ENCODE measurements around the gene HID1. TPM values are rescaled to one million over a fixed set of nuclear protein-coding genes. Genes with fewer than 3 reads are reported as not detected.

HID1 gene
- total and polyA plus RNA-seq, 2 experiments from 2014 or later = 8.7 to 10.9 TPM

DNA sequence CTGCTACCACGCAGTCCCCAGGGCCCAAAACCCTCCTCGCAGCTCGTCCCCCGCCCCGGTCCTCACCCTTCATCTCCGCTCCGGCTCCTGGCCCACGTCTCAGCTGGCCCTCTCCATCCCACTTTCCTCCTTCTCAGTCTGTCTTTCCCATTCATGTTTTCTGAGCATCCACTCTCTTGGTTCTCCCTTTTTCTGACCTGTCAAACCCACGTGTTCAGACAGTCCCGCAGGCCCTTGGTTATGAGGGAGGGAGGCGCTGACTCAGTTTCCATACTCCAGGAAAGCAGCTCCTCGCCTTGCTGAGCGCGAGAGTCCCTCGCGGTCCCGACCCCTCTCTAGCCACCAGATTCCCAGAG is 392 bp upstream of the HID1 start:
- Histone ChIP-seq H3F3A (replicated peaks; ENCODE audit: low read depth) (no peaks in the 10 kb centered on the region), H3K36me3 (ENCODE audit: insufficient read depth) (no peaks in the 10 kb centered on the region), H3K9me2 (ENCODE audit: insufficient read depth) (no peaks in the 10 kb centered on the region), H3K4me2 (peak overlapping the region; percentile 90), H3K4me3 (peak overlapping the region; percentile 75), H2AFZ (peak overlapping the region; percentile 93), H3K27ac (ENCODE audit: low read depth) (no peak overlapping the region), H3K4me1 (ENCODE audit: insufficient read depth) (peaks cover 8% of the 10 kb centered on the region; the same call in 1 of the 2 replicates), H4K20me1 (replicated peaks; ENCODE audit: insufficient read depth) (no peaks in the 10 kb centered on the region), H3K79me2 (replicated peaks; ENCODE audit: insufficient read depth) (no peaks in the 10 kb centered on the region), H3K27me3 (ENCODE audit: insufficient read depth) (peaks cover 53% of the 10 kb centered on the region)
- peaks cover 52% of the 10 kb centered on the region for H3K27me3 Mint-ChIP-seq (ENCODE audit: insufficient read depth, low read depth, poor library complexity)
- peaks cover 11% of the 10 kb centered on the region for H3K4me1 Mint-ChIP-seq
- DNase-seq (ENCODE audit: low spot score) (no peak), ATAC-seq (no peak)
- no peak overlapping the region for H3K27ac Mint-ChIP-seq
- TF ChIP-seq POLR2AphosphoS5 (IDR thresholded peaks at IDR 0.05; ENCODE audit: low read depth) = no peak
- peak; percentile 64 for TF ChIP-seq EZH2 (IDR thresholded peaks at IDR 0.05; ENCODE audit: low read depth, unreplicated experiment)
- H3K36me3 Mint-ChIP-seq (ENCODE audit: low read depth) = no peaks in the 10 kb centered on the region; the same call in 2 of the 3 replicates
- no peaks in the 10 kb centered on the region for H3K9me3 Mint-ChIP-seq
- H3K4me3 Mint-ChIP-seq = peak overlapping the region; percentile 73

DNA sequence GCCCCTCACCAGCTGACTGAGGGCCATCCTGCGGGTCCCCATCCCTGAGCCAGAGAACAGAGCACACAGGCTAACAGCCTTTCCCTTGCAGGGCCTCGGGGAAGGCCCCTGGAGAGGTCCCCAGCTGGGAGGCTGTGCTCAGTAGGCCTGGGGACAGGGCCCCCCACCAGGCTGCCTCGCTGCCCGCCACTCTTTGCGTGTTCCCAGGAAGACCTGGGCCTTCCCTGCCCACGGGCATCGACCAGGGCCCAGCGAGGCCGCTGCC is 785 bp downstream of the HID1 start:
- Mint-ChIP-seq H3K27ac (no peak overlapping the region), H3K36me3 (ENCODE audit: low read depth) (no peaks in the 10 kb centered on the region; the same call in 2 of the 3 replicates), H3K4me1 (peaks cover 11% of the 10 kb centered on the region), H3K27me3 (ENCODE audit: insufficient read depth, low read depth, poor library complexity) (peaks cover 52% of the 10 kb centered on the region), H3K9me3 (no peaks in the 10 kb centered on the region), H3K4me3 (peak overlapping the region; percentile 73; the same call in 2 of the 3 replicates)
- H3K27me3 ChIP-seq (ENCODE audit: insufficient read depth) = peaks cover 53% of the 10 kb centered on the region
- ATAC-seq = peak; percentile 14
- TF ChIP-seq, protein P1, sequence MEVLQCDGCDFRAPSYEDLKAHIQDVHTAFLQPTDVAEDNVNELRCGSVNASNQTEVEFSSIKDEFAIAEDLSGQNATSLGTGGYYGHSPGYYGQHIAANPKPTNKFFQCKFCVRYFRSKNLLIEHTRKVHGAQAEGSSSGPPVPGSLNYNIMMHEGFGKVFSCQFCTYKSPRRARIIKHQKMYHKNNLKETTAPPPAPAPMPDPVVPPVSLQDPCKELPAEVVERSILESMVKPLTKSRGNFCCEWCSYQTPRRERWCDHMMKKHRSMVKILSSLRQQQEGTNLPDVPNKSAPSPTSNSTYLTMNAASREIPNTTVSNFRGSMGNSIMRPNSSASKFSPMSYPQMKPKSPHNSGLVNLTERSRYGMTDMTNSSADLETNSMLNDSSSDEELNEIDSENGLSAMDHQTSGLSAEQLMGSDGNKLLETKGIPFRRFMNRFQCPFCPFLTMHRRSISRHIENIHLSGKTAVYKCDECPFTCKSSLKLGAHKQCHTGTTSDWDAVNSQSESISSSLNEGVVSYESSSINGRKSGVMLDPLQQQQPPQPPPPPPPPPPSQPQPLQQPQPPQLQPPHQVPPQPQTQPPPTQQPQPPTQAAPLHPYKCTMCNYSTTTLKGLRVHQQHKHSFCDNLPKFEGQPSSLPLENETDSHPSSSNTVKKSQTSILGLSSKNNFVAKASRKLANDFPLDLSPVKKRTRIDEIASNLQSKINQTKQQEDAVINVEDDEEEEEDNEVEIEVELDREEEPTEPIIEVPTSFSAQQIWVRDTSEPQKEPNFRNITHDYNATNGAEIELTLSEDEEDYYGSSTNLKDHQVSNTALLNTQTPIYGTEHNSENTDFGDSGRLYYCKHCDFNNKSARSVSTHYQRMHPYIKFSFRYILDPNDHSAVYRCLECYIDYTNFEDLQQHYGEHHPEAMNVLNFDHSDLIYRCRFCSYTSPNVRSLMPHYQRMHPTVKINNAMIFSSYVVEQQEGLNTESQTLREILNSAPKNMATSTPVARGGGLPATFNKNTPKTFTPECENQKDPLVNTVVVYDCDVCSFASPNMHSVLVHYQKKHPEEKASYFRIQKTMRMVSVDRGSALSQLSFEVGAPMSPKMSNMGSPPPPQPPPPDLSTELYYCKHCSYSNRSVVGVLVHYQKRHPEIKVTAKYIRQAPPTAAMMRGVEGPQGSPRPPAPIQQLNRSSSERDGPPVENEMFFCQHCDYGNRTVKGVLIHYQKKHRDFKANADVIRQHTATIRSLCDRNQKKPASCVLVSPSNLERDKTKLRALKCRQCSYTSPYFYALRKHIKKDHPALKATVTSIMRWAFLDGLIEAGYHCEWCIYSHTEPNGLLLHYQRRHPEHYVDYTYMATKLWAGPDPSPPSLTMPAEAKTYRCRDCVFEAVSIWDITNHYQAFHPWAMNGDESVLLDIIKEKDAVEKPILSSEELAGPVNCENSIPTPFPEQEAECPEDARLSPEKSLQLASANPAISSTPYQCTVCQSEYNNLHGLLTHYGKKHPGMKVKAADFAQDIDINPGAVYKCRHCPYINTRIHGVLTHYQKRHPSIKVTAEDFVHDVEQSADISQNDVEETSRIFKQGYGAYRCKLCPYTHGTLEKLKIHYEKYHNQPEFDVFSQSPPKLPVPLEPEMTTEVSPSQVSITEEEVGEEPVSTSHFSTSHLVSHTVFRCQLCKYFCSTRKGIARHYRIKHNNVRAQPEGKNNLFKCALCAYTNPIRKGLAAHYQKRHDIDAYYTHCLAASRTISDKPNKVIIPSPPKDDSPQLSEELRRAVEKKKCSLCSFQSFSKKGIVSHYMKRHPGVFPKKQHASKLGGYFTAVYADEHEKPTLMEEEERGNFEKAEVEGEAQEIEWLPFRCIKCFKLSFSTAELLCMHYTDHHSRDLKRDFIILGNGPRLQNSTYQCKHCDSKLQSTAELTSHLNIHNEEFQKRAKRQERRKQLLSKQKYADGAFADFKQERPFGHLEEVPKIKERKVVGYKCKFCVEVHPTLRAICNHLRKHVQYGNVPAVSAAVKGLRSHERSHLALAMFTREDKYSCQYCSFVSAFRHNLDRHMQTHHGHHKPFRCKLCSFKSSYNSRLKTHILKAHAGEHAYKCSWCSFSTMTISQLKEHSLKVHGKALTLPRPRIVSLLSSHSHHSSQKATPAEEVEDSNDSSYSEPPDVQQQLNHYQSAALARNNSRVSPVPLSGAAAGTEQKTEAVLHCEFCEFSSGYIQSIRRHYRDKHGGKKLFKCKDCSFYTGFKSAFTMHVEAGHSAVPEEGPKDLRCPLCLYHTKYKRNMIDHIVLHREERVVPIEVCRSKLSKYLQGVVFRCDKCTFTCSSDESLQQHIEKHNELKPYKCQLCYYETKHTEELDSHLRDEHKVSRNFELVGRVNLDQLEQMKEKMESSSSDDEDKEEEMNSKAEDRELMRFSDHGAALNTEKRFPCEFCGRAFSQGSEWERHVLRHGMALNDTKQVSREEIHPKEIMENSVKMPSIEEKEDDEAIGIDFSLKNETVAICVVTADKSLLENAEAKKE (CRISPR knock-in tag; IDR thresholded peaks at IDR 0.05) = no peak
- no peak for TF ChIP-seq JUNB (IDR thresholded peaks at IDR 0.05; ENCODE audit: unreplicated experiment)
- no peak for TF ChIP-seq EZH2phosphoT487 (IDR thresholded peaks at IDR 0.05; ENCODE audit: unreplicated experiment)
- TF ChIP-seq EZH2 (IDR thresholded peaks at IDR 0.05; ENCODE audit: low read depth, unreplicated experiment) = no peak
- TF ChIP-seq, protein P2, sequence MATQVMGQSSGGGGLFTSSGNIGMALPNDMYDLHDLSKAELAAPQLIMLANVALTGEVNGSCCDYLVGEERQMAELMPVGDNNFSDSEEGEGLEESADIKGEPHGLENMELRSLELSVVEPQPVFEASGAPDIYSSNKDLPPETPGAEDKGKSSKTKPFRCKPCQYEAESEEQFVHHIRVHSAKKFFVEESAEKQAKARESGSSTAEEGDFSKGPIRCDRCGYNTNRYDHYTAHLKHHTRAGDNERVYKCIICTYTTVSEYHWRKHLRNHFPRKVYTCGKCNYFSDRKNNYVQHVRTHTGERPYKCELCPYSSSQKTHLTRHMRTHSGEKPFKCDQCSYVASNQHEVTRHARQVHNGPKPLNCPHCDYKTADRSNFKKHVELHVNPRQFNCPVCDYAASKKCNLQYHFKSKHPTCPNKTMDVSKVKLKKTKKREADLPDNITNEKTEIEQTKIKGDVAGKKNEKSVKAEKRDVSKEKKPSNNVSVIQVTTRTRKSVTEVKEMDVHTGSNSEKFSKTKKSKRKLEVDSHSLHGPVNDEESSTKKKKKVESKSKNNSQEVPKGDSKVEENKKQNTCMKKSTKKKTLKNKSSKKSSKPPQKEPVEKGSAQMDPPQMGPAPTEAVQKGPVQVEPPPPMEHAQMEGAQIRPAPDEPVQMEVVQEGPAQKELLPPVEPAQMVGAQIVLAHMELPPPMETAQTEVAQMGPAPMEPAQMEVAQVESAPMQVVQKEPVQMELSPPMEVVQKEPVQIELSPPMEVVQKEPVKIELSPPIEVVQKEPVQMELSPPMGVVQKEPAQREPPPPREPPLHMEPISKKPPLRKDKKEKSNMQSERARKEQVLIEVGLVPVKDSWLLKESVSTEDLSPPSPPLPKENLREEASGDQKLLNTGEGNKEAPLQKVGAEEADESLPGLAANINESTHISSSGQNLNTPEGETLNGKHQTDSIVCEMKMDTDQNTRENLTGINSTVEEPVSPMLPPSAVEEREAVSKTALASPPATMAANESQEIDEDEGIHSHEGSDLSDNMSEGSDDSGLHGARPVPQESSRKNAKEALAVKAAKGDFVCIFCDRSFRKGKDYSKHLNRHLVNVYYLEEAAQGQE (IDR thresholded peaks at IDR 0.05; ENCODE audit: unreplicated experiment) = no peak
- TF ChIP-seq, protein P3, sequence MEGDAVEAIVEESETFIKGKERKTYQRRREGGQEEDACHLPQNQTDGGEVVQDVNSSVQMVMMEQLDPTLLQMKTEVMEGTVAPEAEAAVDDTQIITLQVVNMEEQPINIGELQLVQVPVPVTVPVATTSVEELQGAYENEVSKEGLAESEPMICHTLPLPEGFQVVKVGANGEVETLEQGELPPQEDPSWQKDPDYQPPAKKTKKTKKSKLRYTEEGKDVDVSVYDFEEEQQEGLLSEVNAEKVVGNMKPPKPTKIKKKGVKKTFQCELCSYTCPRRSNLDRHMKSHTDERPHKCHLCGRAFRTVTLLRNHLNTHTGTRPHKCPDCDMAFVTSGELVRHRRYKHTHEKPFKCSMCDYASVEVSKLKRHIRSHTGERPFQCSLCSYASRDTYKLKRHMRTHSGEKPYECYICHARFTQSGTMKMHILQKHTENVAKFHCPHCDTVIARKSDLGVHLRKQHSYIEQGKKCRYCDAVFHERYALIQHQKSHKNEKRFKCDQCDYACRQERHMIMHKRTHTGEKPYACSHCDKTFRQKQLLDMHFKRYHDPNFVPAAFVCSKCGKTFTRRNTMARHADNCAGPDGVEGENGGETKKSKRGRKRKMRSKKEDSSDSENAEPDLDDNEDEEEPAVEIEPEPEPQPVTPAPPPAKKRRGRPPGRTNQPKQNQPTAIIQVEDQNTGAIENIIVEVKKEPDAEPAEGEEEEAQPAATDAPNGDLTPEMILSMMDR (conservative IDR thresholded peaks at IDR 0.05; ENCODE audit: low read depth in 2 of 2) = no peak
- TF ChIP-seq NANOG (IDR thresholded peaks at IDR 0.05; ENCODE audit: borderline replicate concordance) = no peak
- no peak for TF ChIP-seq ZNF331 (CRISPR knock-in tag; IDR thresholded peaks at IDR 0.05; ENCODE audit: low read depth)
- TF ChIP-seq POLR2AphosphoS5 (IDR thresholded peaks at IDR 0.05; ENCODE audit: low read depth) = no peak
- H3K79me2 ChIP-seq (replicated peaks; ENCODE audit: insufficient read depth) = no peaks in the 10 kb centered on the region
- no peaks in the 10 kb centered on the region for H3F3A ChIP-seq (replicated peaks; ENCODE audit: low read depth)
- no peaks in the 10 kb centered on the region for H3K9me2 ChIP-seq (ENCODE audit: insufficient read depth)
- H2AFZ ChIP-seq = 0 out of 2 replicates have a peak overlapping the region, but pooled peaks have one; percentile 66
- DNase-seq (ENCODE audit: low spot score) = no peak
- peaks cover 8% of the 10 kb centered on the region; the same call in 1 of the 2 replicates for H3K4me1 ChIP-seq (ENCODE audit: insufficient read depth)
- H3K36me3 ChIP-seq (ENCODE audit: insufficient read depth) = no peaks in the 10 kb centered on the region
- H3K4me3 ChIP-seq = peak overlapping the region; percentile 75
- H3K4me2 ChIP-seq = peak overlapping the region; percentile 90
- no peaks in the 10 kb centered on the region for H4K20me1 ChIP-seq (replicated peaks; ENCODE audit: insufficient read depth)
- H3K27ac ChIP-seq (ENCODE audit: low read depth) = no peak overlapping the region

Data from GM23338 (cell line).